AG08395 (cell line): ENCODE results near the gene SAPCD1.
A peak's percentile ranks its signal among the peaks of the same experiment; 100 is the strongest.
"Not testable (repeated sequence)": the region's sequence is repeated elsewhere in the genome, so short reads cannot be mapped to it uniquely, and the experiment has no call there.

Experiments
- DNase-seq: peaks from one replicate; pipeline ENCODE4 v3.0.0; 2012; ENCODE audit warnings: mixed read lengths, low spot score

Gene SAPCD1

DNA sequence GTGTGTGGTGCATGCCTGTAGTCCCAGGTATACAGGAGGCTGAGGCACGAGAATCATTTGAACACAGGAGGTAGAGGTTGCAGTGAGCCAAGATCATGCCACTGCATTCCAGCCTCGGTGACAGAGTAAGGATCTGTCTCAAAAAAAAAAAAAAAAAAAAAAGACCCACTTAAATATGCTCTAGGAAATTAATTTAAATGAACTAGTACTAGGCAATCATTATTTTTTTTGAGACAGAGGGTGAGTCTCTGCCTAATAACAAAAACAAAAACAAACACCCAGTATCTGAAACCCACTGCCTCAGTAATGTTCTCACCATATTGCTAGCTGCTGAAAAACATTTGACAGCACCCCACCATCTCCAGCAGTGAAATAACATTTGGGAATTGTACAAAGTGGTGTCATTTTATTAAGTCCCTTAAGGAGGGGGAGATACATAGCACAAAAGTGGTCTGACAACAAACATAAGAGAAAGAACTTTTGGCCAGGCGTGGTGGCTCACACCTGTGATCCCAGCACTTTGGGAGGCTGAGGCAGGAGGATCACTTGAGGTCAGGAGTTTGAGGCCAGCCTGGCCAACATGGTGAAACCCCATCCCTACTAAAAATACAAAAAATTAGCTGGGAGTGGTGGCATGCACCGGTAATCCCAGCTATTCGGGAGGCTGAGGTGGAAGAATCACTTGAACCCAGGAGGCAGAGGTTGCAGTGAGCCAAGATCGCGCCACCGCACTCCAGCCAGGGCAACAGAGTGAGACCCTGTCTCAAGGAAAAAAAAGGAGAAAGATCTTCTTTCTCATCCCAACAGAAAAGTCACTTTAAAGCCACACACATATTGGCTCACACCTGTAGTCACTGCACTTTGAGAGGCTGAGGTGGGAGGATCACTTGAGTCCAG is 38.8 kb downstream of the SAPCD1 start:
- DNase-seq, result not testable (repeated sequence)

DNA sequence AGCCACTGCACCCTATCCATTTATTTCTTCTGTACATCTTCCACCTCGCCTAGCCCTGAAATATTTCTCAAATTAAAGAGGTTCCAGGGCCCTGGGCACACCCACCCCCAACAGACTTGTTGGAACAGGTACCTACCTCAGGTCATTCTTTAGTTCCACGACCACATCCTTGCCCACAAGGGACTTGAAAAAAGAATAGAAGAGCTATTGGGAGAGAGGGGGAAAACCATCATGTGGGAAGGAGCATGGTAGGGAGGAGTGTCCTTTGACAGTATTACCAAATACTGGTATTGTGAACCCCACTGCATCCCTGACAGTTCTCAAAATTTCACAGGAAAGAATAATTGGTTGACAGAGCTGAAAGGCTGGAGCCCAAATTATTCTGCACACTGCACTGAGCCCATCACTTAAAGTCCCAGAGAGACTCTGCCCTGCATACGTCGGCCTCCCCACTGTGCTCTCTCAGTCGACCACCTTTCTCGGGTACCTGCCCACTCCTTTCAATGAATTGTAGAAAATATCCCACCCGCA is 43.5 kb downstream of the SAPCD1 start:
- no peak for DNase-seq

DNA sequence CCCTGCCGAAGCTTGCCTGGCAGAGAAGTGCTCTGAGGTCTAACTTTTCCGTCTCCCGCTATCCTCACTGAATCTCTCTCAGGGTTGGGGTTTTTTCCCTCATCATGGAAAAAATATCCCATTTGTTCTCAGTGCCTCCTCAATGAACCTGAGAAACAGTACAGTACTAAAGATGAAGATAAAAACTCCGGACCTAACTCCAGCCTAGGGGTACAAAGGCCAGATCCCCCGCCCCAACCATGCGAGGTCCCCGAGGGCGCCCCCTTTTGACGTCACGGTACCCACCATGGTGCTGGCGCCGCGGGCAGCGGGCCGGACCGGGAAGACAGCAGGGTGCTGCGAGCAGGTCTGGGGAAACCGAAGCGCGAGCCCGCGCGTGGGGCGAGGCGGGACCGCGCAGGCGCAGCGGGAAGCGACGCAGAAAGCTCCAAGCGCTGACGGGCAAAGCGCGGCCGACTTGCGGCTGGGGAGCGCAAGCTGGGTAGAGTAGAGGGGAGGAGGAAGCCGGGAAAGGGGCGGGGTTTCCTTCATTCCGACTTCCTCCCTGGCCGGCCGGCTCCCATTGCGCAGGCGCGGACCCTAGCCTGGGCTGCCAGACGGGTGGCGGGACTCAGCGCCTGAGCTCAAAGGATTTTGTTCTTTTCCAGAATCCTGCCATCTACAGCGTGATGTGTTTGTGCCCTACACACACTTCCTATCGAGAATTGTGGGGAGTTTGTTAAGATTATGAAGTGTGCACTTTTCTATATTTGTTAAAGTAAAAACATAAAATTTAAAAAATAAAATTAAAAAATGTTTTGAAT is 44.2 kb downstream of the SAPCD1 start, which contains the start of gene LSM2:
Gene LSM2, minus strand, starts transcription at position 497 of the 803 bp plus-strand sequence. Its CDS starts 209 bp downstream, at position 288.
- DNase-seq, result peak; percentile 100

DNA sequence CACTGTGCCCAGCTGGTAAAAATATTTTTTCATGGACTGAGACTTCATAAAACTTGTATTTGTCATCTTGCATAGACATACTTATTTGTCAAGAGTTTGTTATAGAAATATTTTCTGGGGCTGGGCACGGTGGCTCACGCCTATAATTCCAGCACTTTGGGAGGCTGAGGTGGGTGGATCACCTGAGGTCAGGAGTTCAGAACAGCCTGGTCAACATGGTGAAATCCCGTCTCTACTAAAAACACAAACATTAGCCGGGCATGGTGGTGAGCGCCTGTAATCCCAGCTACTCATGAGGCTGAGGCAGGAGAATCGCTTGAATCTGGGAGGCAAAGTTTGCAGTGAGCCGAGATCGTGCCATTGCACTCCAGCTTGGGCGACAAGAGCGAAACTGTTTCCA is 46.1 kb downstream of the SAPCD1 start:
- DNase-seq, result not testable (repeated sequence)

DNA sequence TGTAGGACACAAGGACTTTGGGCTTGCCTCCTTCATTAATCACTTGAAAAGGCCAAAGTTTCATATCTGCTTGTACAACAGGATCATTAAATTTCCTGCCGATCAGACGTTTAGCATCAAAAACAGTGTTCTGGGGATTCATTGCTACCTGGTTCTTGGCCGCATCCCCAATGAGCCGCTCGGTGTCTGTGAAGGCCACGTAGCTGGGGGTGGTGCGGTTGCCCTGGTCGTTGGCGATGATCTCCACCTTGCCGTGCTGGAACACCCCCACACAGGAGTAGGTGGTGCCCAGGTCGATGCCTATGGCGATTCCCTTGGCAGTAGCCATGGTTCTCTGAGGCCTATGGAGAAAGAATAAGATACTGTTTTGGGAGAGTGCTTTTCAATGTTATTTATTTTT is 49.2 kb downstream of the SAPCD1 start:
- no peak for DNase-seq

DNA sequence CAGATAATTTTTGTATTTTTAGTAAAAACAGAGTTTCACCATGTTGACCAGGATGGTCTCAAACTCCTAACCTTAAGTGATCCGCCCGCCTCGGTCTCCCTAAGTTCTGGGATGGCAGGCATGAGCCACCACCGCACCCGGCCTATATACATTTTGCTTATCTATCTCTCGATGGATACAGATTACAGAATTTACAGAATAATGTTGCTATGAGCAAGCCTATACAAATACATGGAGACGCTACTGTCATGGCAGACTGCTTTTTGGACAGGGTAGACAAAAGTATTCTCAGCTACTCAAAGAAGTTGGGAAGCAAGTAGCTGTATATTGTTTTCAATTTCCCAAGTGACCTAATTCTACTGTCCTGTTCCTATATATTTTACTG is 51.0 kb downstream of the SAPCD1 start:
- DNase-seq, result no peak
